GM18498 (cell line): ENCODE results near the gene ATRIP.
"Not testable (repeated sequence)": the region's sequence is repeated elsewhere in the genome, so short reads cannot be mapped to it uniquely, and the experiment has no call there.

ENCODE experiments used
- ATAC-seq: cut with Tn5 transposase; IDR thresholded peaks from one replicate; pipeline ENCODE4 v1.9.1; 2021; ENCODE audit warnings: mild to moderate bottlenecking, moderate library complexity; ENCODE audit not compliant: unreplicated experiment

The ATRIP gene

GRCh38 chr3:48467110-48467454 lies 20.5 kb downstream of the ATRIP start:
- no peak for ATAC-seq

GRCh38 chr3:48467473-48468267 lies 21.1 kb downstream of the ATRIP start:
- no peak for ATAC-seq

DNA sequence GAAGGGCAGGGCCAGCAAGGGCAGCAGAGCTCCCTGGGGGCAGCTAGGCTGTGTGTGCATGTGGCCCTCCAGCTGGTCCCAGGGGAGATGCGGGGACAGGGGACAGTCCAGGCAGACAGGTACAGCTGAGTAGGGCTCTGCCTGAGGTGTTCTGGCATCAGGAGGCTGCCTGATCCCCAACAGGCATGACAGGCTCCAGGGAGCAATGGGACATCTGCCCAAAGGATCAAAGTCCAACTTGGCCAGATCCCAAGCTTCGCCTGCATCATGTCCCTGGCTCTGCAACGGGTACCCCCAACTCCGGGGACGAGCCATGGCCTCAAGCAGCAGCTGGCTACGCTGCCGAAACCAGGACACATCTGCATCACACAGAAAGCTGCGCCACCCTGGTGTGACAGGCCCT lies 21.8 kb downstream of the ATRIP start:
- ATAC-seq, result no peak

GRCh38 chr3:48469046-48469915 lies 22.7 kb downstream of the ATRIP start:
- no peak for ATAC-seq

GRCh38 chr3:48470286-48470685 lies 23.7 kb downstream of the ATRIP start:
- ATAC-seq, result no peak

DNA sequence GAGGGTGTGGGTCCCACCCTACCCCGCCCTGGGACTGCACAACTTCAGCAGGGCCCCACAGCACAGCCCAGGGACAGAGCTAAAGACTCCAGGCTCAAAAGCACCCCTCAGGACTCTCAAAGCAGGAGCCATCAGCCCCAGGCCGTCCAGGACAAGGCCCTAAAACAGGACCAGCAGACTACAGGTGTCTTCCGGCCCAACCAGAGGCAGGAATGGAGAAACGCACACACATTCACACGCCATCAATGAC lies 26.1 kb downstream of the ATRIP start:
- no peak for ATAC-seq

- ATAC-seq, result peak; percentile 78
Observed at GRCh38 chr3:48472923-48473616, 26.5 kb downstream of the ATRIP start.

- ATAC-seq, result no peak
Observed at GRCh38 chr3:48473617-48473952, 27.0 kb downstream of the ATRIP start.

- not testable (repeated sequence) for ATAC-seq
Observed at GRCh38 chr3:48474031-48474430, 27.5 kb downstream of the ATRIP start.

GRCh38 chr3:48474619-48475018 lies 28.1 kb downstream of the ATRIP start:
- no peak for ATAC-seq

DNA sequence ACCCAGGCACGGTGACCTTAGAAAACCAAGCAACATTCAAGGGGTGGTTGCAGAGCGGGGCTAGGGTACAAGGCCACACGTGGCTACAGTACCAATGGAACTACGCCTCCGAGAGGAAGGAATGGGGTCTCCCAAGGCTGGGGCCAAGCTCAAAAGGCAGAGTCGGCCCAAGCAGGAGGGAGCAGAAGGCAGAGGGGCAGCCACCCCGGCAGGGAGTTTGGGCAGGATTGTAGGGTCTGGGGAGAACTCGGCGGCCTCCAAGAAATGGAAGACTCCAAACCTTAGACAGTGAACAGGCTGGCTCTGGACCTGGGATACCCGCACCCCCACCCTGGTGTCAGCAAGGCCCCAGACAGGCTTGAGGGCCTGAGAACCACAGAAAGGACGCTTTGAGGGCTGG lies 28.7 kb downstream of the ATRIP start:
- no peak for ATAC-seq

DNA sequence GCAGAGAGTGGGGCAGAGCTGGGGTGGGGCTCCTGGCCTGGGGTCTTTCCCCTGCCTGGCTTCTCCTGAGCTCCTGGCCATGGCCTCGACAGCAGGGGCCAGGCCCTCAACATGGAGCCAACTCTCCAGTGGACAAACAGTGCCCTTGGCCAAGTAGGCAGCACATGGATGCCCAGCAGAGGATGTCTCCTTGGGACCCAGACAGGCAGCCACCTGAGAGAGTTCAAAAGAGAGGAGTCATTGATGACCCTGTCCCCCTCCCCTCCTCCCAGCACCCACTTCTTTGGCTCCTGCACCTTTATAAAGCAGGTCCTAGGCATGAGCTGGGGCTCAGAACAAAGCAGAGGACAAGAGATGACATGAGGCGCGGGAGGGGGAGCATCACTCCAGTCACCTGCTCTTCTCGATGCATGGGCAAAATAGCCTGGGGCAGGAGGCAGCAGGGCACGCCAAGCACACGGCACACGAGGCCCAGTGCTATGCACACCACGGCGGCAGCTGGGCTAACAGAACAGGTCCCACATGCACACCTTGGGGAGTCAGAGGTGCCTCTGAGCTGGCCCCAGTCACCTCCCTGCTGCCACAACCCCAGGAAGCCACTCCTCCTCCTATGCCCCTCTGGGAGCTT lies 30.0 kb downstream of the ATRIP start:
- ATAC-seq, result no peak

DNA sequence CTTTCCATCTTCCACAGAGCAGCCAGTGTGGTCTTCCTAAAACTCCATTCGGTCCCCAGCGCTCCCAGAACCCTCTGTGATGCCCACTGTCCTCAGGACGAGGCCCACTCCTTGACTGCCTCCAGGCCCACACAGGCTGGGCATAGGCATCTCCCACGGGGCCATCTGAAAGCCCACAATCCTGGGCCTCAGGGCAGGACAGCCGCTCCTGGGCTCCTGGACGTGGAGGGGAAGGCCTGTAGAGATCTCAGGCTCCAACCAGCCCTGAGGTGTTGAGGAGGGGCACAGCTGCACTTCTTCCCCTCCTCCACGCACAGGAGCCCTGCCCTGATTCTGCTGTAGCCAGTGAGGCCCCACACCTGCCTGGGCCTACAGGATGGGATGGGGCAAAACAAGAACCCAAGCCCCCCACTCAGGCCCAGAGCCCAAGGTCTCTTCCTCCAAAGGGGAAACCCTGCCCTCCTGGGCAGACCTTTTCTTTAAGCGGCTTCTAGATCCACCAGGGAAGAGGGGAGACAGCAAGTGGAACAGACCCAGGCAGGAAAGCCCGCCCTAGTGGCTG lies 31.5 kb downstream of the ATRIP start:
- no peak for ATAC-seq

DNA sequence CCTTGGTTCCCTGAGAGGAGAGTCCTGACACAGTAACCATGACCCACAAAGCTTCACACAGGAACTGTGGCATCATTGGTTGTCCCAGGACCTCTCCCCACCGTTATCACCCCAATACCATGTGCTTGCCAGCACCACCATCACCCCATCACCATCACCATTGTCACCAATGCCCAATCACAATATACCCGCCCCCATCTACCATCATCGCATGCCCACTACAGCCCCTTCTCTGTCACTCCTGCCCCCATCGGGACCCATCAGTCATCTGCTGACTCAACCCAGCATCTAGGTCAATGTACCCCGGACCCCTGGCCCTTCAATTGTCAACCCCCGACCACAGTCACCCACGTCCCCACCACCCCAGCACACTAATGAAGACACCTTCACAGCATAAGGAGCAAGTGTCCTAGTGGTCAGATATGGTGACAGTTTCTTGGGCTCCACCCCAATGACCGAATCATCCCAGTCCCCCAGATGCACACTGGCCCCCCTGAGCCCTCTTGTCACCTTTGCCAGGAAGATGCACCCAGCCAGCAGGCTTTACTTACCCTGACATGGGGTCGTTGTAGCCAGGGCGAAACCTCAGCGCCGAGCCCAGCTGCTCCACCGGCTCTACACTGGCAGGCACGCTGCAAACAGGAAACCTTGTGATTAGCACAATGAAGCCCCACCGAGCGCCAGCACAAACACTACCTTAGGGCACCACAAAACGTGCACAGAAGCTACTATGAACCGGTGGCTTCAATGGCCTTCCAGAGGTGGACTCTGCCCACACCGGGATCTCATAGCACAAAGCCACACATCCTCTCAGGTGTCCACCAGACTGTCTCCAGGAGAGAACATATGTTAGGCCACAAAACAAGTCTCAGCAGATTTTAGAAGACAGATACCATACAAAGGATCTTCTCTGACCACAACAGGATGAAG lies 32.4 kb downstream of the ATRIP start:
- ATAC-seq, result peak; percentile 65

- ATAC-seq, result not testable (repeated sequence)
Observed at GRCh38 chr3:48480891-48481290, 34.4 kb downstream of the ATRIP start.

DNA sequence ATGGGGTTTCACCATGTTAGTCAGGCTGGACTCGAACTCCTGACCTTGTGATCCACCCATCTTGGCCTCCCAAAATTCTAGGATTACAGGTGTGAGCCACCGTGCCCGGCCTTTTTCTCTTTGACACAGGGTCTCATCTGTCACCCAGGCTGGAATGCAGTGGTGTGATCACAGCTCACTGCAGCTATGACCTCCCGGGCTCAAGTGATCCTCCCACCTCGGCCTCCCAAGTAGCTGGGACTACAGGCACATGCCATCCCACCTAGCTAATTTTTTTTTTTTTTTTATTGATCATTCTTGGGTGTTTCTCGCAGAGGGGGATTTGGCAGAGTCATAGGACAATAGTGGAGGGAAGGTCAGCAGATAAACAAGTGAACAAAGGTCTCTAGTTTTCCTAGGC lies 36.3 kb downstream of the ATRIP start:
- ATAC-seq, result not testable (repeated sequence)

GRCh38 chr3:48486952-48487351 lies 40.4 kb downstream of the ATRIP start:
- ATAC-seq, result no peak

DNA sequence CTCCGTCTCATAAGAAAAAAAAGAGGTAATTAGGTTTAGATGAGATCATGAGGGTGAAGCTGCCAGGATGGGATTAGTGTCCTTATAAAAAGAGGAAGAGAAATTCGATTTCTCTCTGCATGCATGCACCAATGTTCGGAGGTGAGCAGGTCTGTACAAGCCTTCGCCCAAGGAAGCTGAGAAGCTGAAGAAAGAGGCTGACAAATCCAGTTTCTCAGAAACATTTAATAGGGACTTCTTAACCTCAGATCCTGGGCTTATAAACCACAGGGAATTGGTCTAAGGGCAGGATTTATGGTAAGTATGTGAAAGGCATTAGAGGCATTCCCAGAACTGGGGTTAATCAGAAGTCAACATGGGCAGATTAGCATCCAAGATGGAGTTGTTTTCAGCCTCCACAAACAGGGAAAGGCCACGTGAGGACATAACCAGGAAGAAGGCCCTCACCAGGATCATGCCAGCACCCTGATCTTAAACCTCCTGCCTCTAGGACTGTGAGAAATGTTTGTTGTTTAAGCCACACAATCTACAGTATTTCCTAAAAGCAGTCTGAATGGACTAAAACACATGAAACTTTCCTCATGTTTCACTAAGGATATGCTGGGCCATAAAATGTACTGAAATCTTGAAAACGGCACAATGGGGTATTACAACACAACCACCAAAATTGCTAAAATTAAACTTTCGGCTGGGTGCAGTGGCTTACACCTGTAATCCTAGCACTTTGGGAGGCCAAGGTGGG lies 46.1 kb downstream of the ATRIP start:
- no peak for ATAC-seq

GRCh38 chr3:48493203-48493501 lies 46.6 kb downstream of the ATRIP start:
- ATAC-seq, result no peak

GRCh38 chr3:48500656-48501055 lies 54.1 kb downstream of the ATRIP start:
- no peak for ATAC-seq
